GM21526 (cell line): Measurements from ENCODE around the gene TUBB8.
"Not testable (repeated sequence)": the region's sequence is repeated elsewhere in the genome, so short reads cannot be mapped to it uniquely, and the experiment has no call there.

ENCODE experiments used
- ATAC-seq: cut with Tn5 transposase; IDR thresholded peaks from one replicate; pipeline ENCODE4 v1.9.1; 2021; ENCODE audit warnings: moderate library complexity; ENCODE audit not compliant: unreplicated experiment, low FRiP score

TUBB8 gene

DNA sequence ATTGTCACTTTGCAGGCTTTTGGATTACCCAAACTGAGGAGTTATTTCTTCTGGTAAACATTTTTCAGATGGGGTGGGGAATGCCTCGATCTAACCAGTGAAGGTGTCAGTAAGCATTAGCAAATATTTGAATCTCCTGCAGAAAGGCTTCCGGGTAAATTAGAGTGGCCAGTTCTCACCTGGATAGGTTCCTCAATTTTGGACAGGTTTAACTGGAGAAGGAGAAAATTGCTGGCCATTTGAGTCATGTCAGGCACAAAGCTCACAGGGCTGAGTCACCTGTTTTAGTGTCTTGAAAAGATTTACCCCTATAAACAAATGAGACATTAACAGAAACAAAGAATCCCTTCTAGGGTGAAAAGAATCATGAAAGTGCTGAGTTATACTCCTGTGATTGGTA, 830 bp upstream of the TUBB8 start:
- ATAC-seq, result not testable (repeated sequence)

DNA sequence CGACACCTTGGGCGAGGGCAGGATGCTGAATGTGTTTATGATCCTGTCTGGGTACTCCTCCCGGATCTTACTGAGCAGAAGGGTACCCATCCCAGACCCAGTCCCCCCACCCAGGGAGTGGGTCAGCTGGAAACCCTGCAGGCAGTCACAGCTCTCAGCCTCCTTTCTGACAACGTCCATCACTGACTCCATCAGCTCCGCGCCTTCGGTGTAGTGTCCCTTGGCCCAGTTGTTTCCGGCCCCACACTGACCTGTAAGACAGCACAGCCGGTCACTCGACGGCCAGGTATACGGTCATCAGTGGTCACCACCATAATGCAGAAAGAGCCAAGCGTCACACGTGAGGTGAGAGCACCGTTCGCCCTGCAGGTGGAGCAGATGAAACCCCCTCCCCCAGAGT, 1.2 kb downstream of the TUBB8 start:
- ATAC-seq, result not testable (repeated sequence)

DNA sequence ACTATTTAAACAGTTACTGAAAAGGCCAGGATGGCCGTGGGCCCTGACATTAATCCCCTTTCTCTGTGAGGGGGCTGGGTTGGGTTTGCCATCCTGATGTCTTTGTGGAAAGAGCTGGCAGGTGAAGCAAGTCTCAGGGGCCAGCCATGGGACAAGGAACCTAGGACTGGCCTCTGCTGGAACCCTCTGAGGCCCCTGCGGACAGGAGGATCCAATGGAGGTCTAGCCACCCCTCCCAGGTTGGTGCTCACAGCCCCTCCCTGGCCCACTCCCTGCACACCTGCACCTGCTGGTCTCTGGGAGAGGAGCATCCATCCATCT, 35.8 kb downstream of the TUBB8 start:
- not testable (repeated sequence) for ATAC-seq

DNA sequence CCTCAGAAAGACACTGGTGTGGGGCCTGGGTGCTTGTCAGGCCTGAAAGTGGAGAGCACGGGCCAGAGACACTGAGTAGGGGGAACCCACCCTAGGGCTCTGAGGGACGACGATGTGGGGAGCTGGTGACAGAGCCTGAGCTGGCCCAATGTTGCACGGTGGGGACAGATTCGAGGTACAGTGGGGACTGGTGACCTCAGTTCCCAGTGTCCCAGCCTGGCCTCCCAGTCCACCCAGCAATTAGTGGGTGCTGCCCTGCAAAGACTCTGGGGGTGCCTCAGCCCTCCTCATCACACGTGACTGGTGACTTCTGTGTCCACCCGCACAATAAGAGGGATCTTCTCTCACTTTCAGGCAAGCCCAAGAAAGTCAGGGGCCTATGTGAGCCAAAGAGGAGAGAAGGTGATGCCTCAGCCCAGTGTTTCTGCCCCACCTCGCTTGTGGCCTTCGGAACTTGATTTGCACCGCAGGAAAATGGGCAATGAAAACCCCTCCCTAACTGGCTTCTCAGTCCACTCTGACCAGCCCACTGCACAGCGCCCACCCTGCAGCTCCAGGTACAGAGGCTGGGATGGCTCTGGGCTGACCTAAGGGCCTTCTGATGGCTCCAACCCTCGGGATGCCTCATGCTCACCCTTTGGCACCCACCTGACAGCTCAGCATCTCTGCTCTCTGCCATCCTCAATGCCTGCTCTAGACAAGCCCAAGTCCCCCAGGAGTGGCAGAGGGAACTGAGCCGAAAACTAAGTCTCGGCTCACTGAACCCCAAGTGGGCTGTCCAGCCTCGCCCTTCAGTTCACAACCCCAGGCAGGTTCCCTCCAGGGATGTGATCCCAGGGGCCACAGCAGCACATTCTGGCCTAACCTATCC, 36.4 kb downstream of the TUBB8 start:
- ATAC-seq, result not testable (repeated sequence)

DNA sequence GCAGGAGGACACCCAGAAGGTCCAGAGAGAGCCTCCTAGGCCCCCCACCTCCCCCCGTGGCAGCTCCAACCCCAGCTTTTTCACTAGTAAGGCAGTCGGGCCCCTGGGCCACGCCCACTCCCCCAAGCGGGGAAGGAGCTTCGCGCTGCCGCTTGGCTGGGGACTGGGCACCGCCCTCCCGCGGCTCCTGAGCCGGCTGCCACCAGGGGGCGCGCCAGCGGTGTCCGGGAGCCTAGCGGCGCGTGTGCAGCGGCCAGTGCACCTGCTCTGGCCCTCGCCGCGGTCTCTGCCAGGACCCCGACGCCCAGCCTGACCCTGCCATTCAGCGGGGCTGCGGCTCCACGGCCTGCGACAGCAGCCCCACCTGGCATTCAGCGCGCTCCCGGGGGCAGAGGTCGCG, 37.8 kb downstream of the TUBB8 start:
- ATAC-seq, result not testable (repeated sequence)

DNA sequence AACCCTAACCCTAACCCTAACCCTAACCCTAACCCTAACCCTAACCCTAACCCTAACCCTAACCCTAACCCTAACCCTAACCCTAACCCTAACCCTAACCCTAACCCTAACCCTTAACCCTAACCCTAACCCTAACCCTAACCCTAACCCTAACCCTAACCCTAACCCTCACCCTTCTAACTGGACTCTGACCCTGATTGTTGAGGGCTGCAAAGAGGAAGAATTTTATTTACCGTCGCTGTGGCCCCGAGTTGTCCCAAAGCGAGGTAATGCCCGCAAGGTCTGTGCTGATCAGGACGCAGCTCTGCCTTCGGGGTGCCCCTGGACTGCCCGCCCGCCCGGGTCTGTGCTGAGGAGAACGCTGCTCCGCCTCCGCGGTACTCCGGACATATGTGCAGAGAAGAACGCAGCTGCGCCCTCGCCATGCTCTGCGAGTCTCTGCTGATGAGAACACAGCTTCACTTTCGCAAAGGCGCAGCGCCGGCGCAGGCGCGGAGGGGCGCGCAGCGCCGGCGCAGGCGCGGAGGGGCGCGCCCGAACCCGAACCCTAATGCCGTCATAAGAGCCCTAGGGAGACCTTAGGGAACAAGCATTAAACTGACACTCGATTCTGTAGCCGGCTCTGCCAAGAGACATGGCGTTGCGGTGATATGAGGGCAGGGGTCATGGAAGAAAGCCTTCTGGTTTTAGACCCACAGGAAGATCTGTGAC, 38.7 kb downstream of the TUBB8 start:
- not testable (repeated sequence) for ATAC-seq
